ENCODE results near the gene TEX261. TPM values are rescaled to one million over a fixed set of nuclear protein-coding genes. Genes with fewer than 3 reads are reported as not detected.

The TEX261 gene
- polyA plus RNA-seq, 1 of the 3 experiments (the other 2 are of a cell fraction), result 44.3 TPM

- 96% methylated on average over 4 of the region's 4 CpGs for WGBS (ENCODE audit: low lambda C conversion rate)
- no peaks in the 10 kb centered on the region for H4K20me1 ChIP-seq (ENCODE audit: insufficient read depth)
- H3K4me2 ChIP-seq, result no peak overlapping the region
- H3F3A ChIP-seq (replicated peaks; ENCODE audit: insufficient read depth), result no peaks in the 10 kb centered on the region
- no peaks in the 10 kb centered on the region for H3K36me3 ChIP-seq (replicated peaks in 1 of 2; ENCODE audit: control insufficient read depth in 1 of 2, insufficient read depth in 2 of 2, low read length in 1 of 2)
- H3K4me3 ChIP-seq (ENCODE audit: low read depth in 2 of 2, low read length in 1 of 2), result no peak overlapping the region
- H3K9ac ChIP-seq, result no peak overlapping the region
- H3K27ac ChIP-seq (ENCODE audit: low read depth in 2 of 2, low read length in 1 of 2), result no peak overlapping the region
- no peaks in the 10 kb centered on the region for H3K27me3 ChIP-seq (ENCODE audit: insufficient read depth)
- DNase-seq, result peak; percentile 20
- no peaks in the 10 kb centered on the region; a peak in 1 of 4 replicates for H3K4me1 ChIP-seq (ENCODE audit: control insufficient read depth in 1 of 2, insufficient read depth in 2 of 2, low read depth in 1 of 2, low read length in 1 of 2)
- no peaks in the 10 kb centered on the region for H3K9me2 ChIP-seq
- no peaks in the 10 kb centered on the region for H3K79me2 ChIP-seq (ENCODE audit: insufficient read depth)
- ChIA-PET POLR2A (no interaction called here), CTCF (interaction anchor here (0.6 to 9.5 kb wide), 27 partner anchors 9 to 1756 kb away, joined by 3 to 93 read pairs (median 4); partner anchors contain the start of genes ANKRD53, FIGLA and NAGK)
- H3K9me3 ChIP-seq, result no peaks in the 10 kb centered on the region
- H2AFZ ChIP-seq (ENCODE audit: low read depth), result no peak overlapping the region
- no peak for TF ChIP-seq FOXM1 (IDR thresholded peaks at IDR 0.05; ENCODE audit: low read depth)
- no peak for TF ChIP-seq POLR2AphosphoS5 (IDR thresholded peaks at IDR 0.05; ENCODE audit: low read depth, low read length)
- TF ChIP-seq NFIC (IDR thresholded peaks at IDR 0.05; ENCODE audit: borderline replicate concordance), result no peak
- no peak for TF ChIP-seq GATA2 (CRISPR knock-in tag; IDR thresholded peaks at IDR 0.05)
- no peak for TF ChIP-seq USF2 (IDR thresholded peaks at IDR 0.05; ENCODE audit: borderline replicate concordance, low read depth, low read length)
- TF ChIP-seq NRF1 (IDR thresholded peaks at IDR 0.05; ENCODE audit: low read depth, low read length), result no peak
- no peak for TF ChIP-seq YY1 (IDR thresholded peaks at IDR 0.05; ENCODE audit: low read depth)
- TF ChIP-seq PBX3 (IDR thresholded peaks at IDR 0.05), result no peak
- no peak for TF ChIP-seq RCOR1 (IDR thresholded peaks at IDR 0.05; ENCODE audit: low read length)
- TF ChIP-seq GABPA (IDR thresholded peaks at IDR 0.05; ENCODE audit: low read depth), result no peak
- TF ChIP-seq, protein P1, sequence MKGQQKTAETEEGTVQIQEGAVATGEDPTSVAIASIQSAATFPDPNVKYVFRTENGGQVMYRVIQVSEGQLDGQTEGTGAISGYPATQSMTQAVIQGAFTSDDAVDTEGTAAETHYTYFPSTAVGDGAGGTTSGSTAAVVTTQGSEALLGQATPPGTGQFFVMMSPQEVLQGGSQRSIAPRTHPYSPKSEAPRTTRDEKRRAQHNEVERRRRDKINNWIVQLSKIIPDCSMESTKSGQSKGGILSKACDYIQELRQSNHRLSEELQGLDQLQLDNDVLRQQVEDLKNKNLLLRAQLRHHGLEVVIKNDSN (IDR thresholded peaks at IDR 0.05; ENCODE audit: borderline replicate concordance, low read depth), result no peak
- no peak for TF ChIP-seq REST (IDR thresholded peaks at IDR 0.05; ENCODE audit: low read depth, low read length)
Observed at GRCh38 chr2:70964133-70964532, 30.5 kb downstream of the TEX261 start.
